ENCODE data around the gene CCL18. TPM values are rescaled to one million over a fixed set of nuclear protein-coding genes. Genes with fewer than 3 reads are reported as not detected.

The CCL18 gene
- total and polyA plus RNA-seq, 2 of the 4 experiments (the other 2 are of a cell fraction): not detected

DNA sequence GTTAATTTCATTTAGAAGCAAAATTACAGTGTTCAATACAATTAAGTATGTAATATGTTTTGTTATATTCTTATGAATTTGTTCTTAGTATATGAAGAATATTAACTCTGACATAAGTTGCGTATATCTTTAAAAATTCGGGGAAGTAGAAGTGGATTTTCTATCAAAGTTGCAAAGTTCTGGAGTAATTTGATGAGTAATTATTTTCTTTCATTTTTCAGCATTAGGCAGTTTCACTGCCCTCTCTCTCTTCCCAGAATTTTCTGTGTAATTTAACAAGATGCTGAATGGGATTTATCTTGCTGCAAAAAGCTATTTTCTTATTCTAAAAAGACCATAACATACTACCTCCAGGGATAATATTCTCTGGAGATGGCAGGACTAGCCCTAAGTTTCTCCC, 8.9 kb upstream of the CCL18 start:
- Histone ChIP-seq H2BK120ac (ENCODE audit: low read depth, low read length) (no peak overlapping the region), H3K4ac (ENCODE audit: low read depth, low read length) (no peak overlapping the region), H3K79me1 (ENCODE audit: low read depth in 1 of 2, low read length in 2 of 2) (no peaks in the 10 kb centered on the region), H3K9me3 (ENCODE audit: control insufficient read depth, insufficient read depth, low read length) (no peaks in the 10 kb centered on the region), H3K9ac (ENCODE audit: low read depth, low read length) (no peak overlapping the region), H3K4me3 (ENCODE audit: insufficient read depth, low read depth, low read length) (no peak overlapping the region), H3K4me2 (ENCODE audit: low read depth, low read length) (no peak overlapping the region), H2AK9ac (replicated peaks; ENCODE audit: low read depth, low read length, poor library complexity) (no peak overlapping the region), H3K18ac (ENCODE audit: low read depth, low read length) (no peak overlapping the region), H3K14ac (replicated peaks; ENCODE audit: low read depth, low read length) (no peak overlapping the region), H2BK20ac (ENCODE audit: low read depth, low read length) (no peak overlapping the region), H3K27ac (ENCODE audit: insufficient read depth, low read length) (no peak overlapping the region), H3K23ac (ENCODE audit: low read depth, low read length) (no peak overlapping the region), H2AK5ac (ENCODE audit: low read depth, low read length) (no peak overlapping the region), H3K9me1 (ENCODE audit: insufficient read depth, low read length) (no peaks in the 10 kb centered on the region), H4K20me1 (ENCODE audit: insufficient read depth, low read length) (no peaks in the 10 kb centered on the region), H2AFZ (replicated peaks; ENCODE audit: low read length, poor library complexity) (no peak overlapping the region), H4K5ac (ENCODE audit: low read depth, low read length) (no peak overlapping the region), H3K27me3 (ENCODE audit: control insufficient read depth, insufficient read depth, low read length) (no peaks in the 10 kb centered on the region), H2BK15ac (ENCODE audit: low read depth, low read length) (no peak overlapping the region), H2BK5ac (ENCODE audit: low read depth, low read length, poor library complexity, severe bottlenecking) (no peak overlapping the region), H4K8ac (ENCODE audit: low read depth in 2 of 2, low read length in 2 of 2) (no peak overlapping the region), H3K36me3 (ENCODE audit: control insufficient read depth, insufficient read depth, low read length) (no peaks in the 10 kb centered on the region), H3K4me1 (ENCODE audit: control insufficient read depth, insufficient read depth, low read length) (no peaks in the 10 kb centered on the region), H4K91ac (ENCODE audit: insufficient read depth, low read depth, low read length) (no peak overlapping the region), H3K56ac (ENCODE audit: extremely low read depth, insufficient read depth, low read length) (no peak overlapping the region)
- no TSS peak for BruUV-seq (replicated peaks)
- dilution Hi-C loops (cut with HindIII; ENCODE audit: low sequenced_read_pairs, unreplicated experiment) (no loop called here), intact Hi-C loops (cut with micrococcal nuclease) (no loop called here), in situ Hi-C loops (cut with MboI; ENCODE audit: low sequenced_read_pairs) (no loop called here)
- DNase-seq (no peak), ATAC-seq (ENCODE audit: low read depth) (no peak)
- CTCF ChIA-PET: no interaction called here
- WGBS, 2 experiments (ENCODE audit: extremely low coverage in 2 of 2, insufficient read length in 1 of 2): no CpG with 5 or more reads among the region's 2 CpGs
- POLR2A ChIA-PET (ENCODE audit: unreplicated experiment): no interaction called here
- TF ChIP-seq FOS (IDR thresholded peaks at IDR 0.05; ENCODE audit: low read depth, low read length) (no peak), CHD1 (IDR thresholded peaks at IDR 0.05; ENCODE audit: low read depth, low read length) (no peak), CTCF (conservative IDR thresholded peaks at IDR 0.05; ENCODE audit: low read depth, low read length) (no peak), RAD21 (IDR thresholded peaks at IDR 0.05; ENCODE audit: low read length) (no peak), POLR2A (IDR thresholded peaks at IDR 0.05; ENCODE audit: low read depth, low read length) (no peak), NFE2L2 (IDR thresholded peaks at IDR 0.05; ENCODE audit: low read depth, low read length) (no peak), SMC3 (IDR thresholded peaks at IDR 0.05; ENCODE audit: low read depth, low read length) (no peak), CEBPB (IDR thresholded peaks at IDR 0.05; ENCODE audit: low read depth, low read length) (no peak), MAFK (IDR thresholded peaks at IDR 0.05; ENCODE audit: low read depth, low read length) (no peak), RFX5 (IDR thresholded peaks at IDR 0.05; ENCODE audit: low read depth, low read length) (no peak), MAZ (IDR thresholded peaks at IDR 0.05; ENCODE audit: borderline replicate concordance, low read depth, low read length) (no peak), RCOR1 (IDR thresholded peaks at IDR 0.05; ENCODE audit: insufficient replicate concordance, low read length) (no peak)
